ENCODE measurements around the gene VPS39.
"Not testable (repeated sequence)": the region's sequence is repeated elsewhere in the genome, so short reads cannot be mapped to it uniquely, and the experiment has no call there.

The VPS39 gene

DNA sequence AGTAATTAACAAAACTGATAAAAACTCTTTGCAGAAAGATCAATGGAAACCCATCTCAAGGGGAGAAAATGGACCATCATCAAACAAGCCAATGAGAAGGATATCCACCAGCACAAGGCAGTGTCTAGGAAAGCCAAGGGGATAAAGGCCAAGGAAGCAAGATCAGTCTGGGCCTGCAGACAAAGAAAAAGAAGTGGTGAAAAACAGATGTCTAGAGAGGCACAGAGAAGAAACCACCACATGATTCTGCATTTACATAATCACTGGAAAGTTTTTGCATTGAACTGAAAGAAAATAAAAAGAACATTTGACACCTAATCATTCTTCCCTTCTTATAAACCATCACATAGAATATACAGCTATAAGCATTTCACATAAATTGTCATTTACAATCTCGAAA lies 23.0 kb upstream of the VPS39 start:
- no peak for TF ChIP-seq EZH2phosphoT487 (conservative IDR thresholded peaks at IDR 0.05; ENCODE audit: low read length)
- TF ChIP-seq, protein P1, sequence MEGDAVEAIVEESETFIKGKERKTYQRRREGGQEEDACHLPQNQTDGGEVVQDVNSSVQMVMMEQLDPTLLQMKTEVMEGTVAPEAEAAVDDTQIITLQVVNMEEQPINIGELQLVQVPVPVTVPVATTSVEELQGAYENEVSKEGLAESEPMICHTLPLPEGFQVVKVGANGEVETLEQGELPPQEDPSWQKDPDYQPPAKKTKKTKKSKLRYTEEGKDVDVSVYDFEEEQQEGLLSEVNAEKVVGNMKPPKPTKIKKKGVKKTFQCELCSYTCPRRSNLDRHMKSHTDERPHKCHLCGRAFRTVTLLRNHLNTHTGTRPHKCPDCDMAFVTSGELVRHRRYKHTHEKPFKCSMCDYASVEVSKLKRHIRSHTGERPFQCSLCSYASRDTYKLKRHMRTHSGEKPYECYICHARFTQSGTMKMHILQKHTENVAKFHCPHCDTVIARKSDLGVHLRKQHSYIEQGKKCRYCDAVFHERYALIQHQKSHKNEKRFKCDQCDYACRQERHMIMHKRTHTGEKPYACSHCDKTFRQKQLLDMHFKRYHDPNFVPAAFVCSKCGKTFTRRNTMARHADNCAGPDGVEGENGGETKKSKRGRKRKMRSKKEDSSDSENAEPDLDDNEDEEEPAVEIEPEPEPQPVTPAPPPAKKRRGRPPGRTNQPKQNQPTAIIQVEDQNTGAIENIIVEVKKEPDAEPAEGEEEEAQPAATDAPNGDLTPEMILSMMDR (IDR thresholded peaks at IDR 0.05; ENCODE audit: insufficient read depth, low read length, poor library complexity, severe bottlenecking), result no peak
- H3K9ac ChIP-seq (ENCODE audit: low read length), result no peak overlapping the region

DNA sequence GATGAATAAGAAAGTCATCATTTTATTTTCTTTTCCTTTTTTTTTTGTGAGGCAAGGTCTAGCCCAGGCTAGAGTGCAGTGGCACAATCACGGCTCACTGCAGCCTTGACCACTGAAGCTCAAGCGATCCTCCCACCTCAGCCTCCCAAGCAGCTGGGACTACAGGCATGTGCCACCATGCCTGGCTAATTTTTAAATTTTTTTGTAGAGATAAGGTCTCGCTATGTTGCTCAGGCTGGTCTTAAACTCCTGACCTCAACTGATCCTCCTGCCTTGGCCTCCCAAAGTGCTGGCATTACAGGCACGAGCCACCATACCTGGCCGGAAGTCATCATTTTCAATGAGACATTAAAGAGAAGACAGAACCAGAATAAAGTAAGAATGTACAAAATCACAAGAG lies 20.9 kb upstream of the VPS39 start:
- not testable (repeated sequence) for H3K27ac ChIP-seq (ENCODE audit: low read depth, low read length); H4K20me1 ChIP-seq (ENCODE audit: low read depth, low read length); H3K27me3 ChIP-seq (ENCODE audit: low read length); H3F3A ChIP-seq (ENCODE audit: insufficient read depth); H3K4me2 ChIP-seq (ENCODE audit: low read depth, low read length, poor library complexity, severe bottlenecking); H3K79me2 ChIP-seq (ENCODE audit: insufficient read depth, low read length); H3K9ac ChIP-seq (ENCODE audit: low read length); H3K36me3 ChIP-seq (ENCODE audit: low read length); H3K4me3 ChIP-seq (ENCODE audit: insufficient read depth, low read length, poor library complexity, severe bottlenecking); H3K9me3 ChIP-seq (ENCODE audit: insufficient read depth, low read length); H2AFZ ChIP-seq (ENCODE audit: low read depth, low read length, severe bottlenecking); H3K9me2 ChIP-seq (replicated peaks; ENCODE audit: insufficient read depth, low read length)

More for the DNA sequence above, 23.0 kb upstream of the VPS39 start:
- Histone ChIP-seq H3K9me3 (ENCODE audit: insufficient read depth, low read length) (no peaks in the 10 kb centered on the region), H3K27me3 (ENCODE audit: low read length) (no peaks in the 10 kb centered on the region), H3K9me2 (replicated peaks; ENCODE audit: insufficient read depth, low read length) (no peaks in the 10 kb centered on the region), H3K36me3 (ENCODE audit: low read length) (peaks cover 9% of the 10 kb centered on the region), H4K20me1 (ENCODE audit: low read depth, low read length) (no peaks in the 10 kb centered on the region), H3K4me3 (ENCODE audit: insufficient read depth, low read length, poor library complexity, severe bottlenecking) (no peak overlapping the region), H2AFZ (ENCODE audit: low read depth, low read length, severe bottlenecking) (no peak overlapping the region), H3K27ac (ENCODE audit: low read depth, low read length) (no peak overlapping the region), H3K79me2 (ENCODE audit: insufficient read depth, low read length) (no peaks in the 10 kb centered on the region), H3K4me2 (ENCODE audit: low read depth, low read length, poor library complexity, severe bottlenecking) (no peak overlapping the region), H3F3A (ENCODE audit: insufficient read depth) (no peaks in the 10 kb centered on the region; the same call in 1 of the 2 replicates)

DNA sequence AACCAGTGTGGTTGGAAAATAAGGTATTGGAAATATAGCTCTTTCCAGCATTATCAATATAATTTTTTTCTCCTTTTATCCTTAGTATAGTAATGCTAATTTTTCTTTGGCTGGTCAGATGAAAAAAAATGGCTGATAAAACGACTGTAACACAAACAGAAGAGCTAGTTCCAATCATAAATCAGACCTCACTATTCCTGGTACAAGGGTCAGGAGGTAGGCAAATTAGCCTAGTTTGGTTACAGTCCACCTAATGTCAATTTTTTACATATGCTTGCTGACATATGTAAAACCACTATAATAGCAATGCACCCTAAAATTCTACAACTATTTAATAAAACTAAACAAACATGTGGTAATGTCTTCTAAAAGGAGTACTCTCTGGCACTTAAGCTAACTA lies 19.9 kb upstream of the VPS39 start:
- Histone ChIP-seq H3K36me3 (ENCODE audit: low read length) (peaks cover 7% of the 10 kb centered on the region; the same call in 1 of the 2 replicates), H3K9me3 (ENCODE audit: insufficient read depth, low read length) (no peaks in the 10 kb centered on the region), H3K79me2 (ENCODE audit: insufficient read depth, low read length) (no peaks in the 10 kb centered on the region), H4K20me1 (ENCODE audit: low read depth, low read length) (no peaks in the 10 kb centered on the region), H3K4me3 (ENCODE audit: insufficient read depth, low read length, poor library complexity, severe bottlenecking) (no peak overlapping the region), H3K4me2 (ENCODE audit: low read depth, low read length, poor library complexity, severe bottlenecking) (no peak overlapping the region), H3K27ac (ENCODE audit: low read depth, low read length) (no peak overlapping the region), H2AFZ (ENCODE audit: low read depth, low read length, severe bottlenecking) (no peak overlapping the region), H3K27me3 (ENCODE audit: low read length) (no peaks in the 10 kb centered on the region), H3K9ac (ENCODE audit: low read length) (no peak overlapping the region), H3K9me2 (replicated peaks; ENCODE audit: insufficient read depth, low read length) (no peaks in the 10 kb centered on the region), H3F3A (ENCODE audit: insufficient read depth) (no peaks in the 10 kb centered on the region; the same call in 1 of the 2 replicates)
- TF ChIP-seq EZH2phosphoT487 (conservative IDR thresholded peaks at IDR 0.05; ENCODE audit: low read length), result no peak
- TF ChIP-seq, protein P1 (IDR thresholded peaks at IDR 0.05; ENCODE audit: insufficient read depth, low read length, poor library complexity, severe bottlenecking), result no peak

DNA sequence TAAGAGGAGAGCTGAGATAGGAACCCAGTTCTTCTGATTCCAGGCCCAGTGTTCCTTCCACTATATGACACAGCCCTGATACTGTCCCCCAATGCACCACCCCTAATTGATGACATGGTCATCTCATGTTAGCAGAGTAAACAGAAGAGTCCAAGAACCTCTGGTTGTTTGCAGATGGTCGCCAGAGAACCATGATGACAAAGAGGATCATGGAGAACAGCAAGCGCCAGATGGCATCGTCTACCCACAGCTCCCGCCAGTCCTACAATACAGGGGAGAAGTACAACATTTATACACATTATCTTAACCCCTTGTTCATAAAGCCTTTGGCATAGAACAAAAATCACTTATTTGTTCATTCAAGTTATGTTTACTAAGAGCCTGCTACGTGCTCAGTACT lies 18.5 kb upstream of the VPS39 start:
- TF ChIP-seq, protein P1 (IDR thresholded peaks at IDR 0.05; ENCODE audit: insufficient read depth, low read length, poor library complexity, severe bottlenecking), result no peak
- TF ChIP-seq EZH2phosphoT487 (conservative IDR thresholded peaks at IDR 0.05; ENCODE audit: low read length), result no peak
- Histone ChIP-seq H3K79me2 (ENCODE audit: insufficient read depth, low read length) (no peaks in the 10 kb centered on the region), H3K9me3 (ENCODE audit: insufficient read depth, low read length) (no peaks in the 10 kb centered on the region), H3F3A (ENCODE audit: insufficient read depth) (no peaks in the 10 kb centered on the region; the same call in 1 of the 2 replicates), H3K27me3 (ENCODE audit: low read length) (no peaks in the 10 kb centered on the region), H3K4me3 (ENCODE audit: insufficient read depth, low read length, poor library complexity, severe bottlenecking) (no peak overlapping the region), H3K36me3 (ENCODE audit: low read length) (peaks cover 7% of the 10 kb centered on the region; the same call in 1 of the 2 replicates), H3K4me2 (ENCODE audit: low read depth, low read length, poor library complexity, severe bottlenecking) (no peak overlapping the region), H2AFZ (ENCODE audit: low read depth, low read length, severe bottlenecking) (no peak overlapping the region), H4K20me1 (ENCODE audit: low read depth, low read length) (no peaks in the 10 kb centered on the region), H3K9me2 (replicated peaks; ENCODE audit: insufficient read depth, low read length) (no peaks in the 10 kb centered on the region), H3K9ac (ENCODE audit: low read length) (no peak overlapping the region), H3K27ac (ENCODE audit: low read depth, low read length) (no peak overlapping the region)

Measured in SU-DHL-6 (cell line).